GM19239 (cell line): Measurements from ENCODE around the gene BRD9.
"Not testable (repeated sequence)": the region's sequence is repeated elsewhere in the genome, so short reads cannot be mapped to it uniquely, and the experiment has no call there.

ENCODE experiments used
- DNase-seq: peaks from one replicate; pipeline ENCODE4 v3.0.0; 2011; ENCODE audit warnings: low spot score; ENCODE audit not compliant: insufficient read length
- FAIRE-seq: peaks from 2 replicates; lab custom pipeline; 2011; peaks lifted over from hg19 to GRCh38; lab: Jason Lieb, UNC

BRD9 gene

DNA sequence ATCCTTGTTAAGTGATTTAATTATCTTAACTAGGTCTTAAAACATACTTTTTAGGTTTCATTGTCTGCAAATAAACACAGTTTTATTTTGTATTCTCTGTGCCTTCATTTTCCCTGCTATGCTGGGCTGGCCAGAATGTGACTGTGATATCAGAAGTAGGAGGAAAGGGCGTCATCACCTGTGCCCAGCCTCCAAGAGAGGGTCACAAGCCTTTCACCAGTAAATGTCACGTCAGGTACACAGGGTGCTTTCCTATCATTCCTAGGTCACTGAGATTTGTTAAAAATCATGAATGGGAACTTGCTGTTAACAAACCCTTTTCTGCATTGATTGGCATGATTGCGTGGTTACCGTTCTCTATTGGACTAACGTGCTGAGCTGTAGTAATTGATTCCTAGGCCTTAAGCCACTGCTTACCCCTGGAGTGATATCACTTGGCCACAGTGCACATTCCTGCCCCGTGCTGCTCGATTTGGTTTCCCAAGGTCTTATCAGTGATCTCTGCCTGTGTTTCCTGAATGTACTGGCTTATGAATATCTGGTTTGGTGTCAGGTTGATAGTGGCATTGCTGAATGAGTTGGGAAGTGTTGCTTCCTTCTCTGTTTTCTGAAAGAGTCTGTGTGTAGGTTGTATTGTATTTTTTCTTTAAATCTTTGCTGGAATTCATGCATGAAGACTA, 56.5 kb downstream of the BRD9 start:
- not testable (repeated sequence) for DNase-seq

DNA sequence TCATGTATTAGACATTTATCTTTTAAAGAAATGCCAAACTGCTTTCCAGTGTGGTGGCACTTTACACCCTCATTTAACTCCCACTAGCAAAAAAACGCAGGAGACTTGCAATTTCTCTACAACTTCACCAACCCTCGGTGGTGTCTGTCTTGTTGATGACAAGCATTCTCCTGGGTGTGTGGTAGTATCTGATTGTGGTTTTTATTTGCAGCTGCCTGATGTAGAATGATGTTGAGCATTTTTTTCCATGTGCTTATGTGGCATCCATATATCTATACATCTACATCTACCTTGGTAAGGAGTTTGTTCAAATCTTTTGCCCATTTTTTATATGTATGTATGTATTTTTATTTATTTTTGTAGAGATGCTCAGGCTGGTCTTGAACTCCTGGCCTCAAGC, 58.6 kb downstream of the BRD9 start:
- not testable (repeated sequence) for DNase-seq, FAIRE-seq

More for the DNA sequence above, 56.5 kb downstream of the BRD9 start:
- not testable (repeated sequence) for FAIRE-seq

- DNase-seq, FAIRE-seq: not testable (repeated sequence)
Measured at GRCh38 chr5:828194-828593, 64.4 kb downstream of the BRD9 start.

GRCh38 chr5:825544-825943, 67.1 kb downstream of the BRD9 start:
- not testable (repeated sequence) for FAIRE-seq, DNase-seq

- FAIRE-seq (no peak), DNase-seq (no peak)
Measured at GRCh38 chr5:821504-821903, 71.1 kb downstream of the BRD9 start.

DNA sequence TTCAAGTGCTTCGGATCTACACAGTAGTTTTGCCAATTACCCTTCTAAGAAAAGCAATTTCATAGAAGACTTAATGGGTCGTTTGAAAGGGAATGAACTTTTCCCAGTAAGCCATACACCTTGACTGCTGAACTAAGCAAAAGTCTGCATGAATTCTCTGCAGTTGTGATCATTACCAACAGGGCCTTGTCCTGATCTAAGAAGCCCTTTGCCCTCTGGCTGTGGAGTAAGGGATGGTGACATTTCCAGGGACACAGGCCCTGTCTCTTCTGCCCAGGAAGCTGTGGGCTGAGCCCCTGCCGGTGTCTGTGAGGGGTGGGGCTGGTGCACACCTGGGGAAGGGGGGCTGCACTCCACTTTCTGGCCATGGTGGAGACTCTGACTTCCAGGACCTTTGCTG, 72.4 kb downstream of the BRD9 start:
- DNase-seq (no peak), FAIRE-seq (no peak)

DNA sequence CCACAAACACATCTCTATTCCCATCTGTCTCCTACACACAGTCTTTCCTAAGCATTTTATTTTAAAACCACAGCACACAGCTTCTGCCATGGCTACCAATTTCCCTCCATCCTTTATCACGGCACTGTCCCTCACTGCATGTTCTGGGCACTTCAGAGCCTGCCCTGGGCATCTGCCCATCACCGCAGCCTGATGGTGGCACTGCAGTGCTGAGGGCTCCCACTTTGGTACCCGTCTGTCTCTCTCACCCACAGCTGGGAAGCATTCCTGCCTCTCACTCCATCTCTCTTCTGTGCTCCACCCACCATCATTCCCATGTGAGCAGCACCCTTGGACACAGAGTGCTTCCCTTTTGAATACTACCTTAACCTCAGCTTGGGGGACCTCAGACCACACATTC, 73.5 kb downstream of the BRD9 start:
- DNase-seq (no peak), FAIRE-seq (no peak)

- DNase-seq (no peak), FAIRE-seq (no peak)
Measured at GRCh38 chr5:816176-816575, 76.4 kb downstream of the BRD9 start.

DNA sequence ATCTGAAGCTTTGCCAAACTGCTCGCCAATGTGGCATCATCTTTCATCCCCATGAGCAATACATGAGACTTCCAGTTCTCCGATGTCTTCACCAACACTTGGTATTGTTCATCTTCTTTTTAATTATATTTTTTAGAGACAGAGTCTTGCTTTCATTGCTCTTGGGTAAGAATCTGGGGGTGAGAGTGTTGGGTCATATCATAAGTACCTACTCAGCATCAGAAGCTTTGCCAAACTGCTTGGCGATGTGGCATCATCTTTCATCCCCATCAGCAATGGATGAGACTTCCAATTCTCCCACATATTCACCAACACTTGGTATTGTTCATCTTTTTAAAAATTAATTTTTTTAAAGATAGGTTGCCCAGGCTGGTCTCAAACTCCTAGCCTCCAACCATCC, 77.2 kb downstream of the BRD9 start:
- no peak for FAIRE-seq

More for the DNA sequence above, 77.2 kb downstream of the BRD9 start:
- DNase-seq: no peak
